ENCODE measurements around the gene ZNF710. TPM values are rescaled to one million over a fixed set of nuclear protein-coding genes. Genes with fewer than 3 reads are reported as not detected.

ZNF710 gene
- total RNA-seq, 4 donors from 2014 or later = 5.4 to 13.9 (median 7.0) TPM

DNA sequence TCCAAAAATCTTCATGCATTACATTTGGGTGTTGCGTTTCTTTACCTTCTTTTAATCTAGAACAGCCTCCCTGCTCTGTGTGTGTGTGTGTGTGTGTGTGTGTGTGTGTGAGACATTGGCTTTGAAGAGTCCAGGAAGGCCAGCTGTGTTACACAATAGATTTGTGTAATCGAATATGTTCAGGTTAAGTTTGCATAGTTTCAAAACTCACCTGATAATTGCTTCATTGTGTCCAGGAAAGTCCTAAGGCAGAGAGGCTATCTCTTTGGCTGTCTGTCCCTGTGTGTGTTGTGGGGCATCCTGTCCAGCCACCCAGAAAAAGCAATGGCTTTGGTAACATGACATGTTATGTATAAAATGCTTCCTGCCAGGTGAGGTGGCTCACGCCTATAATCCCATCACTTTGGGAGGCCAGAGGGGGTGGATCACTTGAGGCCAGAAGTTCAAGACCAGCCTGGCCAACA, 37.5 kb downstream of the ZNF710 start:
- DNase-seq (ENCODE audit: low spot score) (no peak), ATAC-seq (ENCODE audit: low FRiP score) (no peak)
- TF ChIP-seq, protein P1, sequence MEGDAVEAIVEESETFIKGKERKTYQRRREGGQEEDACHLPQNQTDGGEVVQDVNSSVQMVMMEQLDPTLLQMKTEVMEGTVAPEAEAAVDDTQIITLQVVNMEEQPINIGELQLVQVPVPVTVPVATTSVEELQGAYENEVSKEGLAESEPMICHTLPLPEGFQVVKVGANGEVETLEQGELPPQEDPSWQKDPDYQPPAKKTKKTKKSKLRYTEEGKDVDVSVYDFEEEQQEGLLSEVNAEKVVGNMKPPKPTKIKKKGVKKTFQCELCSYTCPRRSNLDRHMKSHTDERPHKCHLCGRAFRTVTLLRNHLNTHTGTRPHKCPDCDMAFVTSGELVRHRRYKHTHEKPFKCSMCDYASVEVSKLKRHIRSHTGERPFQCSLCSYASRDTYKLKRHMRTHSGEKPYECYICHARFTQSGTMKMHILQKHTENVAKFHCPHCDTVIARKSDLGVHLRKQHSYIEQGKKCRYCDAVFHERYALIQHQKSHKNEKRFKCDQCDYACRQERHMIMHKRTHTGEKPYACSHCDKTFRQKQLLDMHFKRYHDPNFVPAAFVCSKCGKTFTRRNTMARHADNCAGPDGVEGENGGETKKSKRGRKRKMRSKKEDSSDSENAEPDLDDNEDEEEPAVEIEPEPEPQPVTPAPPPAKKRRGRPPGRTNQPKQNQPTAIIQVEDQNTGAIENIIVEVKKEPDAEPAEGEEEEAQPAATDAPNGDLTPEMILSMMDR (IDR thresholded peaks at IDR 0.05) = no peak

DNA sequence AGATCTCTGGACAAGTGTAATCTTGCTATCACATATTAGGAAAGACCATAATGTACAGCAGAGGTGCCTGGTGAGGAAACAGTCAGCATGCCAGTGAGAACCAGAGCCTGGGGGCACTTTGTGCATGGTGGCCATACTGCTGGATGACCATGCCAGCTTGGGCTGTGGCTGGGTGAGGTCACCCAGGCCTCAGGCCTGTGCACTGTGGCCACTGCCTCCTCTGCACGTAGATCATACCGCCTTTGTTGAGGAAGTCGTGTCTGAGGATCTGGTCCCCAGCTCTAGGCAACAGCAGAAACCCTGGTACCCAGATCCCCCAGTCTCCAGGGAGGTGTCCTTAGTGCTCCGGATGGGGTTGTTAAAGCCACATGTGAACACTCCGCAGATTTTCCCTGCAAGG, 38.9 kb downstream of the ZNF710 start:
- ATAC-seq (ENCODE audit: low FRiP score) = no peak
- TF ChIP-seq, protein P1 (IDR thresholded peaks at IDR 0.05) = no peak
- no peak for DNase-seq (ENCODE audit: low spot score)

DNA sequence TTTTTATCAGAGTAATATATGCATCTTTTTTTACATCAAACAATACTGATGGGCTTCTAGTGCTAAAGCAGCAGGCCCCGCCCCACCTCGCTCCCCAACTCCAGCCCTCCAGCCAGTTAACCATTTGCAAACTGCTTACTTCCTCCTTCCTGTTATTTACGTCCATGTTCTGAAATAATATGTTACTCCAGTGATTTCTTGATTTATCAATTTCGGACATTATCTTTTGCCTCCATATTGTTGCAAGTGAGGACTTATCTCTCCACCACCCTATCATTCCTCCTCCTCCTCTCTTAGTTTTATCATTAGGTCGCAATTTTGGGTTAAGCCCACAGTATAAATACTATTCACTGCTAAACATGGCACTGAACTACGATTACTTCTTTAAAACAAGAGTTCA, 39.5 kb downstream of the ZNF710 start:
- DNase-seq (ENCODE audit: low spot score) = no peak
- TF ChIP-seq, protein P1 (IDR thresholded peaks at IDR 0.05) = no peak
- no peak for ATAC-seq (ENCODE audit: low FRiP score)

DNA sequence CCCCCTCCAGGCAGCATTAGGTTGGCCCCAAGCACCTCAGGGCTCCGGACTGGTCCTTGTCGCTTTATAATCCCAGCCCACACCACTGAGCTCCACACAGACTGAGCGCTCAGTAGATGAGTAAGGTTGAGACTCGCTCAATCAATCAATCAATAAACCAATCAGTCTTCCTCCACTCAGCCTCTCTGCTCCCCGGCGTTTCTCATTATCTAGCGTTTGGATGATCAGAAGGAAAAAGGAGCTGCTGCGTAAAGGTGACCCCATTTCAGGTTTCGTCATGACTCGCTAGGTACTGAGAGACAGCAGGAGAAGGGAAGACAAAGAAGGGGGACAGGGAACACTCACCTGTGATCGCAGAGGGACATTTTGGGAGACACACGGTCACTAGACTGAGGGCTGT, 41.2 kb downstream of the ZNF710 start:
- DNase-seq (ENCODE audit: low spot score) (no peak), ATAC-seq (ENCODE audit: low FRiP score) (no peak)
- TF ChIP-seq, protein P1 (IDR thresholded peaks at IDR 0.05) = no peak

GRCh38 chr15:90042766-90043529, 41.8 kb downstream of the ZNF710 start:
- DNase-seq (ENCODE audit: low spot score) (no peak), ATAC-seq (ENCODE audit: low FRiP score) (no peak)
- TF ChIP-seq, protein P1 (IDR thresholded peaks at IDR 0.05) = no peak

DNA sequence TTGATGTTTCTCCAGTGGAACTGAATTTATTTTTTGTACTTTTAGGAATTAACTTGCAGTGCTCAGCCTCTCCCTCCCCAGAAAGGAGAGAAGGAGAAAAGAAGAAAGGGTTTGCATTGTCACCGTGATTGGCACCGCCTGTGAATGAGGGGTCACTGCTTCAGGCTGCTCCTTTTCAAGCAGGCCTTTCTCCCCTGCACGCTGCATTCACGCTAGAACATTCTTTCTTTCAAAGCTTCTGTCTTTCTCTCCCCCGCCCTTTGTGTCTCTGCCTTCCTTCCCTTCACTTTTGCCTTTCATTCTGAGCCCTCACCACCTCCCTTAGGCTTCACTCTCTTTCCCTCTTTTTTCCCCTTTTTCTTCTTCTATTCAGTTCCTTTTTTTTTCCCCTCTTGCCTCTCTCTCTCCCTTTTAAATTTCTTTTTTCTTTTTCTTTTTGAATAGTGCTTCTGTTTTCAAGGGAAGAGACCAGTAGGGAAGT, 42.4 kb downstream of the ZNF710 start:
- no peak for DNase-seq (ENCODE audit: low spot score)
- TF ChIP-seq, protein P1 (IDR thresholded peaks at IDR 0.05) = no peak

GRCh38 chr15:90044191-90044590, 43.1 kb downstream of the ZNF710 start:
- ATAC-seq (ENCODE audit: low FRiP score) (no peak), DNase-seq (ENCODE audit: low spot score) (no peak)
- TF ChIP-seq, protein P1 (IDR thresholded peaks at IDR 0.05) = no peak

More for the DNA sequence above, 42.4 kb downstream of the ZNF710 start:
- ATAC-seq (ENCODE audit: low FRiP score) = no peak

All from omental fat pad (tissue), 4 donors.